GM21390 (cell line): ENCODE measurements around the gene EML3.
A peak's percentile ranks its signal among the peaks of the same experiment; 100 is the strongest.
"Not testable (repeated sequence)": the region's sequence is repeated elsewhere in the genome, so short reads cannot be mapped to it uniquely, and the experiment has no call there.

Experiments used
- ATAC-seq: cut with Tn5 transposase; IDR thresholded peaks from one replicate; pipeline ENCODE4 v1.9.1; 2021; ENCODE audit not compliant: unreplicated experiment

The EML3 gene

DNA sequence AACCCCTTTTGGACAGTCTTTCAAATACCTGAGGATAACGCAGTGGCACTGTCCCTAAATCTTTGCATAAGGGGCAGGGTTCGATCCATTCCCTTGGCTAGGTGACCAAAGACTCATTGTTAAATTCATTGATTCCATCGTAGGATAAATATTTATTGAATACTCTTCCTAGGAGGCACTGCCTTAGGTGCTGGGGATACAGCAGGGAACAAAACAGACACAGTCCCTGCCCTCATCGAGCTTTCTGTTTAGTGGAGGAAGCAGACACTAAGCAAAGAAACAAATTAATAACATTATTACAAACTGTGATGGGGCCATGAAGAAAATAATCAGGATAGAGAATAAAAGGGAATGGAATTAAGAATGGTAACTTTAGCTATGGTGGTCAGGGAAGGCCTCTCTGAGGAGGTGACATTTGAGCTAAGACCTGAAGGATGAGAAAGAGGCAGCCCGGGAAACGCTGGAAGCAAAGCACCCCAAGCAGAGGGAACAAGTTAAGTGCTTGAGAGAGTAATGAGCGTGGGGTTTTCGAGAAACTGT lies 8.5 kb upstream of the EML3 start:
- no peak for ATAC-seq

DNA sequence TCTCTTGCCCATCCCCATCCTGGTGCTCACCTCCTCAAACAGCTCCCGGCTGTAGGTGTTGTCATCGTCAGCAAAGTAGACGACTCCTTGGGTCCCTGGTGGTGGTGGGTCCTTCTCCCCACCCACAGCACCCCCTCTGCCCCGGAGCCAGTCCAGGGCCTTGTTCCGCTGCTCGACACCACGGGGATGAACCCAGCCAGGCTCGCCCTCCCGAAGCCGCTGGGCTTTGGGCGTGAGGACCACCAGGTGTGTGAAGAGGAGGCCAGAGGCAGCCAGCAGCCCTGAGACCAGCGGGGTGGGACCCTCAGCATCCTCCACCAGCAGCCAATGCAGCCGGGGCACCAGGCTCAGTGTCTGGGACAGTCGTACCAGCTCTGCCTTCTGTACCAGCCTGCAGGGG lies 4.4 kb upstream of the EML3 start:
- ATAC-seq, result not testable (repeated sequence)

GRCh38 chr11:62615521-62615920 lies 2.9 kb upstream of the EML3 start:
- ATAC-seq, result no peak

GRCh38 chr11:62614275-62614674 lies 1.7 kb upstream of the EML3 start:
- ATAC-seq, result no peak

- no peak for ATAC-seq
Measured at GRCh38 chr11:62613291-62613778, 760 bp upstream of the EML3 start.

GRCh38 chr11:62611705-62612365 lies 740 bp downstream of the EML3 start:
- peak; percentile 6 for ATAC-seq

GRCh38 chr11:62610814-62611704 lies 1.5 kb downstream of the EML3 start:
- no peak for ATAC-seq

DNA sequence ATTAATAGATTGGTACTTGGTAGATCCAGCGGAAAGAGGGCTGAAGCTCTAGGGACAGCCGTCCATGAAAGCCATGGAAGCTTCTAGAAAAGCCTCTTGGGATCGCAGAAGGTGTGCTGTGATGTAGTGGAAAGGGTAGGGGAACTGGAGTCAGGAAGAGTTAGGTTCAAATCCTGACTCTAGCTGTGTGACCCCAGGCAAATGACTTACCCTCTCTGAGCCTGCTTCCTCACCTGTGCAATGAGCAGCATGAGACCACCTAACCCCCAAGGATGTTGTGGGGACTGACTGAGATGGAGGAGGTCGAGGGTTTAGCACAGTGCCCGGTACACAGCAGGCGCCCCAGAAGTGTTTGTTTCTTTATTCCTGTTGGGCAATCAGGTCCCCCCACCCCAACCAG lies 2.2 kb downstream of the EML3 start:
- no peak for ATAC-seq

DNA sequence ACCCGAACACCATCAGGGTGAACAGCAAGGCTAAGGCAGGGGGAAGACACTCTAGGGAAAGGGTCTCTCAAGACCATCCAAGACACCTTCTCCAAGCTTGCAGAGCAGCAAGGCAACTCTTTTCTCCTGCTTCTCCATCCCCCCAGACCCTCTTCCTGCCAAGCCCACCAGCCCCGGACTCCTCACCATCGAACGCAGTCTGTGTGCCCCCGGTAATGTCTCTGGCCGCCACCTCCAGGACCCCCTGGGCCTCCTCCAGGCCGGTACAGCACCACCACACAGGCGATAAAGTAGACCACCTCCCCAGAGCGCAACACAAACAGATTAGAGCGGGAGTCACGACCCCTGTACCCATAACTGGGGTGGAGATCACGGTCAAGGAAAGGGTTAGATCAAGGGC lies 3.8 kb downstream of the EML3 start:
- ATAC-seq, result no peak

GRCh38 chr11:62607714-62608113 lies 4.9 kb downstream of the EML3 start:
- no peak for ATAC-seq

DNA sequence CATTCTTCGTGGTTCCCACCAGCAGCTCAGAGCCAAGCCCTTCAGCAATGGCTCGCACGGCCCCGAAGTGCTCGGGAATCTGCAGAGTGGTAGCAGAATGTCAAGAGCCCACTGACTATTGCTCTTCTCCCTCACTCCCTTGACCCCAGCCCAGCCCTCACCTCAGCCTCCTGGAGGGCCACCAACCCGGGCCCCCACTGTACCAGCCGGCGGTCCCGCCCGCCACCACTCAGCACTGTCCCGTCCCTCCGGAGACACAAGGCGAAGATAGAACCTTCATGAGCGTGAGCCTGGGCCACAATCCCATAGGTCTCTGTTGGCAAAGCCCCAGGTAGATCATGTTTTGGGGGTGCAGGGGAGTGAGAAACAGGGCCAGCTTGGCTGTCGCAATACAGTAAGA lies 6.7 kb downstream of the EML3 start:
- no peak for ATAC-seq

GRCh38 chr11:62605467-62605866 lies 7.1 kb downstream of the EML3 start:
- no peak for ATAC-seq

DNA sequence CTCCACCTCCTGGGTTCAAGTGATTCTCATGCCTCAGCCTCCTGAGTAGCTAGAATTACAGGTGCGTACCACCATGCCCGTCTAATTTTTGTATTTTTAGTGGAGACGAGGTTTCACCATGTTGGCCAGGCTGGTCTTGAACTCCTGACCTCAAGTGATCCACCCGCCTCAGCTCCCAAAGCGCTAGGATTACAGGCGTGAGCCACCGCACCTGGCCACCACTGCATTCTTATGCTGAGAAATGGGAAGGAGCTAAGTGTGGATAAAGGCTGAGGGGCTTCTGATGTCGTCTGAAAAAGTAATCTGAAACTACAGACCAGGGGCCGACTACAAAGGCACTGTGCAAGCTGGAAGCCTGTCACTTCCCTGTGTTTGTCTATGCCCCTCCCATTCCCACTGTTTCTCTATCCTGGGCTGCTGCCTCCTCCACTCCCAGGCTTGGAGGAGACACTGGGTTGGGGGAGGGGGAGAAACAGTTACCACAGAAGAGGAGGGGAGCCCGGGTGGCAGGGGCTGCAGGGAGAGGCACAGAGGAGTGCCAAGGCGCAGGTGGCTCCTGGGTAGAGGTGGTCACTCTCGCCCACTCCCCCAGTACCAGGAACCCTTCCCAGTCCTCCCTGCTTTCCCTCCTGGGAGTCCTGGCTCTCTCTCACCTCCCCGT lies 8.0 kb downstream of the EML3 start:
- ATAC-seq, result no peak

GRCh38 chr11:62603776-62604299 lies 8.7 kb downstream of the EML3 start:
- ATAC-seq, result no peak

DNA sequence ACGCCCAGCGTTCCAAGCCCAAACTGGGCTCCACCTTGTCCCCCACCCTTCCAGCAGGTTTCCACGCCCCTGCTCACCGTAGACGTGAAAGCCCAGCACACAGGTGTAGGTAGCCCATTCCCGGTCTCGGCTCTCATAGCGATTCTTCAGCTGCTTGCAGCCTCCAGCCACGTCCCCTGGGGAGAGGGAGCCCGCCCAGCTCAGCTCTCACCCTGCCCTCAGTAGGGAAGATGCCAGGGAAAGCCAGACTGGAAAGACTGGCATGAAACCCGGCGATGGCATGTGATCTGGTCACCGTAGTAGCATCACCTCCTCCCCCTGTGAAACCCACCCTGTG lies 9.5 kb downstream of the EML3 start:
- ATAC-seq, result no peak

- no peak for ATAC-seq
Measured at GRCh38 chr11:62602141-62603071, 10.2 kb downstream of the EML3 start.

GRCh38 chr11:62601372-62602140 lies 11.0 kb downstream of the EML3 start, which contains the start of gene MTA2:
TSS of gene MTA2 (minus strand) at chr11:62601865. CDS start at chr11:62601450, 415 bp downstream.
- peak; percentile 67 for ATAC-seq

GRCh38 chr11:62601122-62601371 lies 11.5 kb downstream of the EML3 start:
- no peak for ATAC-seq

- ATAC-seq, result no peak
Measured at GRCh38 chr11:62600367-62601121, 12.0 kb downstream of the EML3 start.
